Muscle of leg (tissue), 11 donors: ENCODE results near the gene ASB15. TPM values are rescaled to one million over a fixed set of nuclear protein-coding genes. Genes with fewer than 3 reads are reported as not detected.
A peak's percentile ranks its signal among the peaks of the same experiment; 100 is the strongest.

Experiments used
- DNase-seq: peaks from one replicate; pipeline ENCODE4 v3.0.0; 2013
- H3K27ac ChIP-seq: one replicate; pipeline ENCODE4 v1.5.1; 2013; ENCODE audit warnings: mild to moderate bottlenecking, low read length, control low read depth
- H3K27me3 ChIP-seq: one replicate; pipeline ENCODE4 v1.6.1; 2013; ENCODE audit warnings: low read length; ENCODE audit not compliant: control insufficient read depth, insufficient read depth
- H3K36me3 ChIP-seq: one replicate; pipeline ENCODE4 v1.6.1; 2013; ENCODE audit warnings: low read length; ENCODE audit not compliant: control insufficient read depth, insufficient read depth
- H3K4me1 ChIP-seq: one replicate; pipeline ENCODE4 v1.6.1; 2013; ENCODE audit warnings: low read length; ENCODE audit not compliant: control insufficient read depth, insufficient read depth
- H3K4me3 ChIP-seq: one replicate; pipeline ENCODE4 v1.5.1; 2013; ENCODE audit warnings: low read length, control low read depth
- H3K9me3 ChIP-seq: replicated peaks from 2 replicates; pipeline ENCODE4 v1.6.1; 2013; ENCODE audit warnings: low read depth, low read length; ENCODE audit not compliant: control insufficient read depth
- WGBS: methylation state at CpG from one replicate; pipeline ENCODE4 v1.1.5; 2013; ENCODE audit warnings: missing lambda C conversion rate; ENCODE audit not compliant: insufficient coverage; 5-methylcytosine and 5-hydroxymethylcytosine counted together
- polyA plus RNA-seq, 8 donors: library from polyadenylated mRNA; unstranded; fragments of 120-200 nt; gene quantifications; one replicate each; pipeline versions ENCODE4 v1.2.1 to v1.2.3, GENCODE V29; 2013; ENCODE audit warnings: inconsistent platforms in 1 of 8, low replicate concordance in 1 of 8; ENCODE audit not compliant: insufficient read length in 8 of 8, insufficient read depth in 1 of 8
- total RNA-seq: library from RNA; stranded (reverse); fragments of 120-200 nt; gene quantifications from one replicate; pipeline ENCODE4 v1.2.4, GENCODE V29; 2013

The ASB15 gene
- total and polyA plus RNA-seq, 9 donors = 3.0 to 7.1 (median 4.4) TPM

GRCh38 chr7:123569352-123570010 lies 32.1 kb upstream of the ASB15 start:
- H3K9me3 ChIP-seq = no peaks in the 10 kb centered on the region

GRCh38 chr7:123570390-123571182 lies 31.0 kb upstream of the ASB15 start:
- no peak overlapping the region for H3K27ac ChIP-seq
- 22% methylated on average over 1 of the region's 4 CpGs for WGBS
- DNase-seq = peak; percentile 18

More at GRCh38 chr7:123569352-123570010, 32.1 kb upstream of the ASB15 start:
- no peak overlapping the region for H3K4me3 ChIP-seq
- H3K27me3 ChIP-seq = no peaks in the 10 kb centered on the region
- no peaks in the 10 kb centered on the region for H3K36me3 ChIP-seq
- H3K27ac ChIP-seq = no peak overlapping the region
- no peaks in the 10 kb centered on the region for H3K4me1 ChIP-seq
- WGBS = no CpG with 5 or more reads among the region's 2 CpGs
- DNase-seq = no peak

GRCh38 chr7:123571187-123571586 lies 30.4 kb upstream of the ASB15 start:
- H3K36me3 ChIP-seq = no peaks in the 10 kb centered on the region
- no CpG with 5 or more reads among the region's 1 CpG for WGBS
- no peaks in the 10 kb centered on the region for H3K27me3 ChIP-seq
- H3K4me3 ChIP-seq = no peak overlapping the region
- DNase-seq = no peak
- no peaks in the 10 kb centered on the region for H3K9me3 ChIP-seq
- H3K4me1 ChIP-seq = no peaks in the 10 kb centered on the region
- no peak overlapping the region for H3K27ac ChIP-seq

More at GRCh38 chr7:123570390-123571182, 31.0 kb upstream of the ASB15 start:
- Histone ChIP-seq H3K4me3 (no peak overlapping the region), H3K36me3 (no peaks in the 10 kb centered on the region), H3K9me3 (no peaks in the 10 kb centered on the region), H3K27me3 (no peaks in the 10 kb centered on the region), H3K4me1 (no peaks in the 10 kb centered on the region)

- Histone ChIP-seq H3K9me3 (no peaks in the 10 kb centered on the region), H3K27me3 (no peaks in the 10 kb centered on the region), H3K4me1 (no peaks in the 10 kb centered on the region), H3K4me3 (no peak overlapping the region), H3K27ac (no peak overlapping the region), H3K36me3 (no peaks in the 10 kb centered on the region)
- 83% methylated on average over 1 of the region's 1 CpG for WGBS
- no peak for DNase-seq
Observed at GRCh38 chr7:123571684-123572083, 29.9 kb upstream of the ASB15 start.

GRCh38 chr7:123573341-123573740 lies 28.3 kb upstream of the ASB15 start:
- H3K9me3 ChIP-seq = no peaks in the 10 kb centered on the region

GRCh38 chr7:123573896-123574467 lies 27.6 kb upstream of the ASB15 start:
- no peak for DNase-seq
- WGBS = 100% methylated on average over 1 of the region's 2 CpGs
- no peak overlapping the region for H3K27ac ChIP-seq
- H3K4me3 ChIP-seq = no peak overlapping the region
- H3K27me3 ChIP-seq = no peaks in the 10 kb centered on the region
- no peaks in the 10 kb centered on the region for H3K36me3 ChIP-seq
- no peaks in the 10 kb centered on the region for H3K9me3 ChIP-seq
- no peaks in the 10 kb centered on the region for H3K4me1 ChIP-seq

More at GRCh38 chr7:123573341-123573740, 28.3 kb upstream of the ASB15 start:
- no peak overlapping the region for H3K4me3 ChIP-seq
- no peak overlapping the region for H3K27ac ChIP-seq
- H3K27me3 ChIP-seq = no peaks in the 10 kb centered on the region
- WGBS = 60% methylated on average over 1 of the region's 3 CpGs
- H3K4me1 ChIP-seq = no peaks in the 10 kb centered on the region
- DNase-seq = no peak
- no peaks in the 10 kb centered on the region for H3K36me3 ChIP-seq

GRCh38 chr7:123579416-123579815 lies 22.2 kb upstream of the ASB15 start:
- no peak for DNase-seq
- H3K36me3 ChIP-seq = no peaks in the 10 kb centered on the region
- no peaks in the 10 kb centered on the region for H3K4me1 ChIP-seq
- no peaks in the 10 kb centered on the region for H3K27me3 ChIP-seq
- H3K4me3 ChIP-seq = no peak overlapping the region
- no peaks in the 10 kb centered on the region for H3K9me3 ChIP-seq
- H3K27ac ChIP-seq = no peak overlapping the region

GRCh38 chr7:123580406-123581161 lies 21.0 kb upstream of the ASB15 start:
- Histone ChIP-seq H3K27ac (no peak overlapping the region), H3K9me3 (no peaks in the 10 kb centered on the region), H3K4me3 (no peak overlapping the region), H3K27me3 (no peaks in the 10 kb centered on the region), H3K36me3 (no peaks in the 10 kb centered on the region), H3K4me1 (no peaks in the 10 kb centered on the region)
- no CpG with 5 or more reads among the region's 8 CpGs for WGBS
- DNase-seq = peak; percentile 30

GRCh38 chr7:123581162-123581459 lies 20.5 kb upstream of the ASB15 start:
- H3K4me3 ChIP-seq = no peak overlapping the region
- no peaks in the 10 kb centered on the region for H3K4me1 ChIP-seq
- H3K36me3 ChIP-seq = no peaks in the 10 kb centered on the region
- WGBS = no CpG with 5 or more reads among the region's 2 CpGs
- DNase-seq = no peak
- no peak overlapping the region for H3K27ac ChIP-seq
- no peaks in the 10 kb centered on the region for H3K27me3 ChIP-seq
- no peaks in the 10 kb centered on the region for H3K9me3 ChIP-seq

- Histone ChIP-seq H3K27ac (no peak overlapping the region), H3K9me3 (no peaks in the 10 kb centered on the region), H3K27me3 (no peaks in the 10 kb centered on the region), H3K4me3 (no peak overlapping the region), H3K36me3 (no peaks in the 10 kb centered on the region), H3K4me1 (no peaks in the 10 kb centered on the region)
- DNase-seq = no peak
- 80% methylated on average over 3 of the region's 4 CpGs for WGBS
Observed at GRCh38 chr7:123583821-123584220, 17.8 kb upstream of the ASB15 start.
